HG03558 (cell line): ENCODE results near the gene C5orf63.
"Not testable (repeated sequence)": the region's sequence is repeated elsewhere in the genome, so short reads cannot be mapped to it uniquely, and the experiment has no call there.

Experiments used
- ATAC-seq: cut with Tn5 transposase; IDR thresholded peaks from one replicate; pipeline ENCODE4 v1.9.1; 2021; ENCODE audit warnings: moderate number of reproducible peaks; ENCODE audit not compliant: unreplicated experiment; ENCODE audit errors: extremely low read depth

Gene C5orf63

GRCh38 chr5:127072861-127073846 lies at the start of gene C5orf63:
TSS of gene C5orf63 (minus strand) at chr5:127073502. CDS start at chr5:127058995, 14,507 bp downstream.
- ATAC-seq = peak; percentile 92

GRCh38 chr5:127112347-127112864 lies 39.1 kb upstream of the C5orf63 start:
- no peak for ATAC-seq

DNA sequence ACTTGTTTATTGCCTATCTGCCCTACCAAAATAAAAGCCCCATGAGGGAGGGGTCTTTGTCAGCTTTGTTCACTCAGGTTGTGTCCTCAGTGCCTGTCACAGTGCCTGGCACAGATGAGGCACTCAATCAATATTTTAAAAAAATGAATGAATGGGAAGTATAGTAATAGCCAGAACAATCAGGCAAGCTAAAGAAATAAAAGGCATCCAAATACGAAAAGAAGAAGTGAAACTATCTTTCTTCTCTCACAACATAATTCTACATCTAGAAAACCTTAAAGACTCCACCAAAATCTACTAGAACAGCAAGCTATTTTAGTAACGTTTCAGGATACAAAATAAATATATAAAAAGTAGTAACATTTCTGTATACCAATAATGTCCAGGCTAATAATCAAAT lies 37.8 kb upstream of the C5orf63 start:
- ATAC-seq = peak; percentile 72

DNA sequence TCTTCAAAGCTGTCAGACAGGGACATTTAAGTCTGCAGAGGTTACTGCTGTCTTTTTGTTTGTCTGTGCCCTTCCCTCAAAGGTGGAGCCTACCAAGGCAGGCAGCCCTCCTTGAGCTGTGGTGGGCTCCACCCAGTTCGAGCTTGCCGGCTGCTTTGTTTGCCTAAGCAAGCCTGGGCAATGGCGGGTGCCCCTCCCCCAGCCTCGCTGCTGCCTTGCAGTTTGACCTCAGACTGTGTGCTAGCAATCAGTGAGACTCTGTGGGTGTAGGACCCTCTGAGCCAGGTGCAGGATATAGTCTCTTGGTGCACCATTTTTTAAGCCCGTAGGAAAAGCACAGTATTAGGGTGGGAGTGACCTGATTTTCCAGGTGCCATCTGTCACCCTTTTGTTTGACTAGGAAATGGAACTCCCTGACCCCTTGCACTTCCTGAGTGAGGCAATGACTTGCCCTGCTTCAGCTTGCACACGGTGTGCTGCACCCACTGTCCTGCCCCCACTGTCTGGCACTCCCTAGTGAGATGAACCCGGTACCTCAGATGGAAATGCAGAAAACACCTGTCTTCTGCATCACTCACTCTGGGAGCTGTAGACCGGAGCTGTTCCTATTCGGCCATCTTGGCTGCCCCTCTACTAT lies 35.4 kb upstream of the C5orf63 start:
- ATAC-seq = not testable (repeated sequence)

DNA sequence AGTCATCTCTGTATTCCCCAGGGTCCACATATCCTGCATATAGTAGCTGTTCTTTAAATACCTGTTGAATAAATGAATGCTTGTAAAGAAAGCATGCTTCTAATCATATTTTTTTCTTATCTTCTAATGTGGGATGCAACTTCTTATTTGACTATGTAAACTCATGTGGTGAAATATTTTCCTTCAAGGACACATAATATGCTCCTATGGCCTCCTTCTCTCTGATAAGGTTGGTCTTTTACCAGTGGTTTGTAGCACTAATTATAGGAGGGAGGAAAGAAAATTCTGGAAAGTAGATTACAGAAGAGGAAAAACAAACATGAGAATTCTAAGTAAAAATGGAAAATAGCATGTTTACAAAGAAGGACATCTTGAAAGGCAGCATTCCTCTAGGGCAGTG lies 28.6 kb upstream of the C5orf63 start:
- no peak for ATAC-seq

DNA sequence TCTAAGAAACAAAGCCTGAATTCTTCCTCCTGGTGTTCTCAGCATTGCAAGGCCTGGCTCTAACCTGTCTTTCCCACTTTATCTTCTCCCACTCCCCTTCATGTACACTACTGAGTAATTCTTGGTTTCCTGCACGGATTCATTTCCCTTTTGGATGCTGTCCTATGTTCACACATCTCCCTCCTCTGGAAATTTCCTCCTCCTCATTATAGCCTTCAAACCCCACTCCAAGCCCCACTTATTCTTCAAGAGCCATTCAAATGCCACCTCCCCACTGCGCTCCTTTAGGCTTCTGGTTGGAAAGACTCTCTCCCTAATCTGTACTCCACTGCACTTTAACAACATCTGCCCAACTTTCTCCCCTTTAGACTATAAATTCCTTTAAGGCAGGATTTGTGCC lies 28.2 kb upstream of the C5orf63 start:
- no peak for ATAC-seq

DNA sequence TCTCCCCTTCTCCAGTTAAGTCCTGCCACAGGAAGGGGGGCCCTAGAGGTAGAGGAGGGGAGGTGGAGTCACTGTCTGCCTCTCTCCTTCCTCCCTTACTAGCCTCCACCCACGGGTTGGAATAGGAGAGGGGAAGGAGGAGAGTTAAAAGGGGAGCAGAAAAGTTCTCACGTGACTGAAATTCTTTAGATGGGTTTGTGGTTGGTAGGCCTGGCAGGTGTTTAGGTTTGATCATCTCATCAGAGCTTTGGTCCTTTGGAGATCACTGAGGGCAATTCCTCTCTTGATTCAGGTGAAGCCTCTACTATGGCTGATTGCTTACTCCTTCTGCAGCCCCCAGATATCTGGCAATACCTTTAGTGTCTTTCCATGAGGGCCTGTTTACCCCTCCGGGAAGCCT lies 24.9 kb upstream of the C5orf63 start:
- ATAC-seq = no peak

- ATAC-seq = no peak
These were observed 24.0 kb upstream of the C5orf63 start for GRCh38 chr5:127097278-127097677.

DNA sequence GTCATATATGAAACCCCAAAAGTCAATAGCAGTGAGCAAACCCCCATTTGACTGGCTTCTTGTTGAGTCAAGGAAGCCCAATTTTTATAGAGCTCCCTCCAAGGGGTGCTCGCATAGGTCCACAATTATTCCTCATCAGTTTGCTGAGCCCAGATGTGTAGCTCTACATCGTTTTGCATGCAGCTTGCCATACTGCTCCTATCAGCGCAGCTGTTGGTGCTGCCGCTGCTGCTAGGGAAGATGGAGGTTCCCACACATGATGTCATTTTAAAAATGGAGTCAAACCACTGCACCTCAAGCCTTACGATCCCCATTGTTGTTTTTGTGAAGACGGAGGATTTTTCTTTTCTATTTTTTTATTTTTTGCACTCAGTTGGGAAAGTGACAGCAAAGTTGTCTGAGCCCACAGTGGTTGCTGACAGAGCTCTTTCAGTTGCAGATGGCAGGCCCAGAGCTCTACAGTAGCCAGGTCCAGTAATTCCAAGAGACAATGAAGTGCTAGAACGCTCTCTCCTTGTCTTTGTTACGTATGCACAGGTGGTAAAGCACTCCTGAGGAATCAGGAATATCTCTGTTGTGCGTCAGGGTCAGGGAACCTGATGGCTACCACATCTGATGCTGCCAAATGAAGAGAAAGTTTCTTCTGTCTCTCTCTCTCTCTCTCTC lies 23.2 kb upstream of the C5orf63 start:
- no peak for ATAC-seq

- no peak for ATAC-seq
These were observed 21.0 kb upstream of the C5orf63 start for GRCh38 chr5:127094161-127094814.

DNA sequence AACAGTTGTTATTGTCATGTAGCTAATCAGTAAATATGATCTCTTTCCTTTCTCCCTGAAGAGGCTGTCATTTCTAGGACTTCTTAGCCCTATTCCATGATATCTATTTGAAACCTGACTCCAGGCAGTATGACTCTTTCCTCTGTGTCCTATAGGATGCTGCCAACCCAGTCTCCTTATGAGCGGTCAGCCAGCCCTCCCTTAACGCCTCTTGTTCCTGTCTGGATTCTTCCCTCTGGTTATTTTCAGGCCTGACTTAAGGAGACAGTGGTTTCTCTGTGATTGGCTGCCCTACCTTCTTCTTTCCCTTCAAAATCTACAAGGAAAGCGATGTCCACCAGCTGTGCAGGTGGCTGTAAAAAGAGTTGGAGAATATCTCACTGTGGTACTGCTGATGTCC lies 19.4 kb upstream of the C5orf63 start:
- no peak for ATAC-seq

DNA sequence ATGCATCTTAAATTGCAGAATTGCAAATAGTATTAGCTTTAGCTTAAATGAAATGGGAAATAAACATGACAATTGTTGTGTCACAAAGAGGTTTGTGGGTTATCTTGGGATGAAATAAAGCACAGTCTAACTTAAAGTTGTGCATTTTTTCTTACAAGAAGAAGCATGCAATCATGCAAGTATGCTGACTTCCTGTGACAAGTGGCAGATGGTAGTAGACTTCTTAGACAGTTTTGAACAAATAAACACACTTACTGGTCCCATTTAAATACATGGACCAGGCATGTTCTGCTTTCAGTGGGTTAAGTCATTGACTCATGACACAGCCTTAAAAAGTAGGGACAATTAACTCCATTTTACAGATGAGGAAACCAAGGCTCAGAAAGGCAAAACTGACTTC lies 15.9 kb upstream of the C5orf63 start:
- no peak for ATAC-seq

DNA sequence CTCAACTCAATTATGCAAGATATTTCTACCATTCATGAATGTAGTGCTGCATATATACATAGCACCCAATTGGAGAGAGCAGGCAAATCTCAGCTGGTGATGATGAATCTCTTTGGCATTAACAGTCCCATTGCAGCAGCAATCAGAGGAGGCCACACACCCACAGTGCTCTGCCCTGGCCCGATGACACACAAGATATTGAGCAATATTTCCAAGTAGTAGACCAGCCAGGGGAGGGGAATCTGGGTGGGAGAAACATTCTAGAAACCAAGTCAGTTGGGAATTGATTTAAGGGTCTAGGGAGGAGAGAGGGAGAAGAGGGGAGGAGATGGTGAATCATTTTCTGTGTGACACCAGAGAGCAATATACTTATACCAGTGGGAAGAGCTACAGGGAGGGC lies 14.9 kb upstream of the C5orf63 start:
- no peak for ATAC-seq

GRCh38 chr5:127086589-127086988 lies 13.3 kb upstream of the C5orf63 start:
- ATAC-seq = no peak

DNA sequence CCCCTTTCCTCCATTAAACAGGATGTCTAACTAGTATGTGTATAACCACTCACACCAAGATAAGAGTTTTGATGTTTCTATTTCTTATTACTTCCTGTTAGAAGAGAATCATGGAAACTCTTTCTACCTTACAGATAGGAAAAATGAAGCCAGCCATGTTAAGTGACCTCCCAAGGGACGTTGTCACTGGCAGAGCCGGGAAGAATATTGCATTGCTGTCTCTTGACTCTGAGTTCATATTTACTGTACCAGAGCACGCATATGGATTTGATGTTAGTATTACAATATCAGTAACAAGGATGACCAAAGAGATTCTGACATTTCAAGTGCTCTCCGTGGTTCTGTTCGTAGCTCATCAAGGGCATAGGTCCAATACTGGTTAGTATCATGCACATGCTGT lies 12.5 kb upstream of the C5orf63 start:
- ATAC-seq = no peak

GRCh38 chr5:127085371-127085770 lies 12.1 kb upstream of the C5orf63 start:
- no peak for ATAC-seq

DNA sequence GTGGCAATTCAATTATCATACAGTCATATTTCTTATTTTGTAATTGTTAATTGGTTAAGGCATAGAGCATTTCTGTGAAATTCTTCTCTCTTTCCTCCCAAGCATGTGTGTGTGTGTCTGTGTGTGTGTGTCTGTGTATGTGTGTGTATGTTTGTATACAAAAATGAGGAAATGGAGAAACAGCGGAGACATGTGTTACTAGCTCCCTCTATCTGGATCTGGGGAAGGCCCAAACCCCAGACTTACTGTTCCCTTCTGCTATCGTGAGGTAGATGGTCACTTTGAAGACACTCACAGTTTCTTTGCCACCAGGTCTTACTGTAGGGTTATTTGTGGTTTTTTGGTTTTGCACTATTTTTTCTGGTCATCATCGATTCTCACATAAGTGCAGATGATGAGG lies 11.4 kb upstream of the C5orf63 start:
- no peak for ATAC-seq

DNA sequence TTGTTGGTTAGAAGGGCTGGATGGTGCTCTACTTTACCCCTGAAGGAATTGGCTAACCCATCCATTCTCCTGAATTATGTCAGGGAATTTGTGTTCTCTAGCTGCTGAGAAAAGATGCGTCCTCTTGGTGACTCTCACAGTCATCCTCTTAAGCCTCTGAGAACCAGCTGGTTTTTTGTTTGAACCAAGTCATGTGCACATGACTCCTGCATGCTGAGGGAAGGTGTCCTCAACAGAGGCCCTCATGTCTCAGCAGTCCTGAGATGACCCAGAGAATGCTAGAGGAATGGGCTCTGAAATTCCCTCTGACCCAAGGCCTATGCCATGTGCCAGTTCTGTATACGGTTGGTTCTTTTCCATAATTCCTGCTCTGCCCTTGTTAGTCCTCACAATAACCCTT lies 10.4 kb upstream of the C5orf63 start:
- ATAC-seq = no peak

DNA sequence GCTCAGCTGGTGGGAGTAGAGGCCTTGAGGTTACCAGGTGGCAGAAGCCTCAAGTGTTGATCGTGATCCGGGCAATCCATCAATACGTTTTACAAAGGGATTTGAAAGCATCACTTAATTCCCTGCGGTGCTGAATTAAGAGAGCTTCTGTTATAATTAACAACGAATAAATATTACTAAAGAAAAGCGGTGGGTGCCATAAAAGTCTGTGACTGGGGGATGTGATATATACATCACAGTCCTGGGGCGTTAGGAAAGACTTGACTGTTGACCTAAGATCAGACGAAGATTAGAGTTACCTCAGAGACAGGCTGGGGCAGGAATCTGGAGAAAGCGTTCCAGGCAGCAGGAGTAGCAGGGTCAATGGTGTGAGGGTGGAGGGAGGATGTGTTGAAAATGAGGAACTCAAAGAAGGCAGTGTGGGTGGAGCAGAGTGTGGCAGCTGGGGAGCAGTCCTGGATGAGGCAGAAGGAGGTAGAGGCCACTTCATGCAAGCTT lies 6.7 kb upstream of the C5orf63 start:
- no peak for ATAC-seq

GRCh38 chr5:127077366-127077765 lies 4.1 kb upstream of the C5orf63 start:
- ATAC-seq = no peak
